Neuron (in vitro differentiated cells): ENCODE results near the gene ARID1A.
"Not testable (repeated sequence)": the region's sequence is repeated elsewhere in the genome, so short reads cannot be mapped to it uniquely, and the experiment has no call there.

Experiments used
- H2AFZ ChIP-seq: one replicate; pipeline ENCODE4 v1.6.1; 2013; ENCODE audit warnings: low read depth, mild to moderate bottlenecking, inconsistent platforms, low read length, moderate library complexity
- H3K27me3 ChIP-seq: one replicate; pipeline ENCODE4 v1.6.1; 2013; ENCODE audit warnings: low read length; ENCODE audit not compliant: insufficient read depth
- H3K36me3 ChIP-seq: one replicate; pipeline ENCODE4 v1.6.1; 2013; ENCODE audit warnings: low read length; ENCODE audit not compliant: insufficient read depth
- H3K4me1 ChIP-seq: one replicate; pipeline ENCODE4 v1.6.1; 2013; ENCODE audit warnings: low read length; ENCODE audit not compliant: insufficient read depth
- H3K4me3 ChIP-seq: 2 replicates; pipeline ENCODE4 v1.5.1; 2013; ENCODE audit warnings: mild to moderate bottlenecking, low read length, moderate library complexity
- H3K9me3 ChIP-seq: one replicate; pipeline ENCODE4 v1.6.1; 2013; ENCODE audit warnings: low read length

Gene ARID1A

GRCh38 chr1:26794391-26794790, 98.6 kb downstream of the ARID1A start:
- Histone ChIP-seq H3K27me3 (no peaks in the 10 kb centered on the region), H3K9me3 (no peaks in the 10 kb centered on the region), H3K36me3 (peaks cover 10% of the 10 kb centered on the region), H3K4me3 (no peak overlapping the region), H3K4me1 (no peaks in the 10 kb centered on the region), H2AFZ (no peak overlapping the region)

- no peaks in the 10 kb centered on the region for H3K4me1 ChIP-seq
- no peaks in the 10 kb centered on the region for H3K9me3 ChIP-seq
- H2AFZ ChIP-seq = no peak overlapping the region
- H3K36me3 ChIP-seq = peaks cover 10% of the 10 kb centered on the region
- H3K4me3 ChIP-seq = no peak overlapping the region
- no peaks in the 10 kb centered on the region for H3K27me3 ChIP-seq
These were observed 101.8 kb downstream of the ARID1A start for GRCh38 chr1:26797627-26798026.

DNA sequence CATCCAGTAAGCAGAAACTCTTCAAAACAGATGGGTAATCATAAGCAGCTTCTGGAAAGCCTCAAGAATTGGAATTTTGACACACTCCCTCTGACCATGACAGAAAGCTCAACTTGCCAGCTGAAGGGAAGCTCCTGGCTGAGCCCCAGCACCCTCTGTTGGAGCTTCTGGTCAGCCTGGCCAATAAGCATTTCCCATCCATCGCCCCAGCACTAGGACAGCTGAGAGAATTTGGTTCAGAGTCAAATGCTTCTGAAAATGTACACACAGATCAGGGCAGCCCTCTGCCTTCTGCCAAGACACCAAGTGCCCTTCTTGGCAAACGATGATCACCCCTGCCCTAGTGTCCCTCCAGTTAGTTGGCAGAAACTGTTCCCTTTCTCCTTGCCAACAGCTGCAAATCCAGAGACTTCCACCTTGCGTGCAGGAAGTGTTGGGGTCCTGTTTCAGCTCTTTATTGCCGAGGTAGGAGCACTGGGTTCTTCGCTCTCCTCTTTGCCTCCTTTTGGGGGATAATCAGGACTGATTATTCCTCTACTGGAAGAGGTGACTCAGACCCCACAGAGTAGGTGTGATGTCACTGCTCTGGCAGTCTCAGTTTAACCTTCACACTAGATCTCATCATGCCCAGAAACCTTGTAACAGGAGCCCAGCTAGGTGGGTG, 103.8 kb downstream of the ARID1A start:
- no peaks in the 10 kb centered on the region for H3K9me3 ChIP-seq
- no peak overlapping the region for H3K4me3 ChIP-seq
- H3K27me3 ChIP-seq = no peaks in the 10 kb centered on the region
- no peaks in the 10 kb centered on the region for H3K4me1 ChIP-seq
- peaks cover 4% of the 10 kb centered on the region for H3K36me3 ChIP-seq
- H2AFZ ChIP-seq = no peak overlapping the region

DNA sequence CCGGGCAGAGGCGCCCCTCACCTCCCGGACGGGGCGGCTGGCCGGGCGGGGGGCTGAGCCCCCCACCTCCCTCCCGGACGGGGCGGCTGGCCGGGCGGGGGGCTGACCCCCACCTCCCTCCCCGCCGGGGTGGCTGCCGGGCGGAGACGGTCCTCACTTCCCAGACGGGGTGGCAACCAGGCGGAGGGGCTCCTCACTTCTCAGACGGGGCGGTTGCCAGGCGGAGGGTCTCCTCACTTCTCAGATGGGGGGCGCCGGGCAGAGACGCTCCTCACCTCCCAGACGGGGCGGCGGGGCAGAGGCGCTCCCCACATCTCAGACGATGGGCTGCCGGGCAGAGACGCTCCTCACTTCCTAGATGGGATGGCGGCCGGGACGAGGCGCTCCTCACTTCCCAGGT, 108.1 kb downstream of the ARID1A start:
- not testable (repeated sequence) for H3K9me3 ChIP-seq, H3K4me1 ChIP-seq, H2AFZ ChIP-seq, H3K27me3 ChIP-seq, H3K36me3 ChIP-seq, H3K4me3 ChIP-seq

DNA sequence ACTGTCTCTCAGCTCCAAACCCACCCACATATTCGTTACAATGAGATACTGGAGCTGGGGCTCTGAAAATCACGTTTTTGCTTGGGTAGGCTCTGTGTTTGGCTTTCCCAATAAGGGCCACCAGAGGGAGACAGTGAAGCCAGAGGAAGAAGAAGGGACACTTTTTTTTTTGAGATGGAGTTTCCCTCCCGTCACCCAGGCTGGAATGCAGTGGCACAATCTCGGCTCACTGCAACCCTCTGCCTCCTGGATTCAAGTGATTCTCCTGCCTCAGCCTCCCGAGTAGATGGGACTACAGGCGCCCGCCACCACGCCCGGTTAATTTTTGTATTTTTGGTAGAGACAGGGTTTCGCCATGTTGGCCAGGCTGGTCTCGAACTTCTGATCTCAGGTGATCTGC, 114.3 kb downstream of the ARID1A start:
- not testable (repeated sequence) for H3K9me3 ChIP-seq, H3K4me1 ChIP-seq, H3K36me3 ChIP-seq

DNA sequence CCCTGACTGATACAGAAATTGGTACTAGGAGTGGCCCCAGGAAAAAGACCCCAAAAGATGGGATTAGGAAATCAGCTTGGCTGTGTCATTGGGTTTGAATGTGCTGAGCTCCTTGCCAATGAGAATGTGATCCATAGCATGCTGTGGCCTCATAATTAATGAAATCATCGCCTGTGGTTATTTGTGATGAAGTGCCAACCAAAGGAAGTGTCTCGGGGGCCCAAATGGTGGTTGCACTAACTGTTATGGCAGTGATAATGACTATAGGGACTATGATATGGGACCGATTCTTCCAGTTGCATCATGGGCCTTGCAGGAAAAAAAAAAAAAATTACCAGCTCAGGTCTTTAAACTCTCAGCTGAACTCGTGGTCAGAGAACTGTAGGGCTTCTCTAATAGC, 115.2 kb downstream of the ARID1A start:
- H3K9me3 ChIP-seq = peaks cover under 1% of the 10 kb centered on the region
- H3K4me3 ChIP-seq = no peak overlapping the region
- H2AFZ ChIP-seq = no peak overlapping the region
- no peaks in the 10 kb centered on the region for H3K4me1 ChIP-seq
- no peaks in the 10 kb centered on the region for H3K27me3 ChIP-seq
- no peaks in the 10 kb centered on the region for H3K36me3 ChIP-seq

More for the DNA sequence above, 114.3 kb downstream of the ARID1A start:
- not testable (repeated sequence) for H3K4me3 ChIP-seq, H3K27me3 ChIP-seq, H2AFZ ChIP-seq

GRCh38 chr1:26811708-26812107, 115.9 kb downstream of the ARID1A start:
- Histone ChIP-seq H2AFZ (no peak overlapping the region), H3K4me3 (no peak overlapping the region), H3K4me1 (no peaks in the 10 kb centered on the region), H3K27me3 (no peaks in the 10 kb centered on the region), H3K36me3 (no peaks in the 10 kb centered on the region), H3K9me3 (peaks cover 2% of the 10 kb centered on the region)

DNA sequence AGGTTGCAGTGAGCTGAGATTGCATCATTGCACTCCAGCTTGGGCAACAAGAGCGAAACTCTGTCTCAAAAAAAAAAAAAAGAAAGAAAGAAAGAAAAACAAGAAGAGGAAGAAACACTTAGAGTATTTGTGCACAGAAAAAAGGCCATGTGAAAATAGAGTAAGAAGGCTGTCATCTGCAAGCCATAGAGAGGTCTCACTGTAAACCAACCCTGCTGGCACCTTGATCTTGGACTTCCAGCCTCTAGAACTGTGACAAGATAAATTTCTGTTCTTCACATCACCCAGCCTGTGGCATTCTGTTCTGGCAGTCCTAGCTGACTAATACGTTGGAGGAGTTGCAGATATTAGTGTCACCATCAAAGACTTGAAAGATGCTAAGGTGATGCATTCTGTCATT, 118.6 kb downstream of the ARID1A start:
- no peaks in the 10 kb centered on the region for H3K27me3 ChIP-seq
- peaks cover 2% of the 10 kb centered on the region for H3K9me3 ChIP-seq
- no peak overlapping the region for H2AFZ ChIP-seq
- no peak overlapping the region for H3K4me3 ChIP-seq
- no peaks in the 10 kb centered on the region for H3K4me1 ChIP-seq
- H3K36me3 ChIP-seq = no peaks in the 10 kb centered on the region

DNA sequence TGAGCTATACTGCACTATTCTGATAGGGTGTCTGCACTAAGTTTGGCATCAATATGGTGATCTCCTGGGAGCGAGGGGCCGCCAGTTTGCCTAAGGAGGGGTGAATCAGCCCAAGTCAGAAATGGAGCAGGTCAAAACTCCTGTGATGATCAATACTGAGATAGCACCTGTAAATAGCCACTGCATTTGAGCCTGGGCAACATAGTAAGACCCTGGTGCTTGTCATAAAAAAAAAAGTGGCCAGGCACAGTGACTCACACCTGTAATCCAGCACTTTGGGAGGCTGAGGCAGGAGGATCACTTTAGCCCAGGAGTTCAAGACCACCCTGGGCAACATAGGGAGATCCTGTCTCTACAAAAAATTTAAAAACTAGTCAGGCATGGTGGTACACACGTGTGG, 119.1 kb downstream of the ARID1A start:
- H3K9me3 ChIP-seq = peaks cover 2% of the 10 kb centered on the region
- H3K4me1 ChIP-seq = no peaks in the 10 kb centered on the region
- H3K36me3 ChIP-seq = no peaks in the 10 kb centered on the region
- H2AFZ ChIP-seq = no peak overlapping the region
- H3K4me3 ChIP-seq = no peak overlapping the region
- no peaks in the 10 kb centered on the region for H3K27me3 ChIP-seq

DNA sequence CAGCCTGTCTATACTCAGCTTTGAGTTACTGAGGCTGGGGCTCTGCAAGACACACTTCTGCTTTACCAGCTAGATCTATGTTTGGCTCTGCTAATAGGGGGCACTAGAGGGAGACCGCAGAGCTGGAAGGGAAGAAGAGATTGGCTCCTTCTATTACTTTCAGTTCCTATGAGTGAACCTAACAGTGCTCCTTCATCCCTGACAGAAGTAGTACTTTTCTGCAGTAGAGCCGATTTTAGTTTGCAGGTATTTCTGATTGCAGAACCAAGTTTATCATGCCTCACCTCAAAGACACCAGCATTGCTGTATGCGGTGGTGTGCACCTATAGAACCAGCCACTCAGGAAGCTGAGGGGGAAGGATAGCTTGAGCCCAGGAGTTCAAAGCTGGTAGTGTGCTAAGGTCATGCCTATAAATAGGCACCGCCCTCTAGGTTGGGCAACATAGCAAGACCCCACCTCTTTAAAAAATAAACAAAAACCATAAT, 125.0 kb downstream of the ARID1A start:
- Histone ChIP-seq H3K36me3 (no peaks in the 10 kb centered on the region), H2AFZ (no peak overlapping the region), H3K4me1 (no peaks in the 10 kb centered on the region), H3K9me3 (peaks cover 4% of the 10 kb centered on the region), H3K27me3 (no peaks in the 10 kb centered on the region), H3K4me3 (no peak overlapping the region)

- H3K4me1 ChIP-seq = peaks cover 10% of the 10 kb centered on the region
- H3K9me3 ChIP-seq = peaks cover 2% of the 10 kb centered on the region
- H3K4me3 ChIP-seq = no peak overlapping the region
- no peak overlapping the region for H2AFZ ChIP-seq
- no peaks in the 10 kb centered on the region for H3K27me3 ChIP-seq
- no peaks in the 10 kb centered on the region for H3K36me3 ChIP-seq
These were observed 127.1 kb downstream of the ARID1A start for GRCh38 chr1:26822737-26823395.

DNA sequence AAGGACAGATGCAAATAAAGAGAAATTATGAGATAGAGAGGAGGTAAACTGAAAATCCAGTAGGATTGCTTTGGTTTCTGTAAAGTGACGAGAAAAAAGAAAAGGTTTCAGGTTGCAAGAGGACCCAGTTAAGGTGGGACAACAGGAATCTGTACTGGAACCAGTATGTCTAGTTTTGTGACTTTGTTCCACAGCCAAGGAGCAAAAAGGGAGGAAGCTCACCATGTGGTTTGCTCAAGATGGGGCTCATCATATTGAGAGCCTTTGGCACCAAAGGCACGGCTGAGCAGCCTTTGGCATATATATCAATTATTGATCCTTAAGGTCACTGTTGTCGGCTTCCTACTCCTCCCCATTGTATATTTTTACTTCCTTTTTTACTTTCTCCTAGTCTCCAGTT, 128.9 kb downstream of the ARID1A start:
- no peak overlapping the region for H3K4me3 ChIP-seq
- H3K9me3 ChIP-seq = peaks cover 2% of the 10 kb centered on the region
- H3K4me1 ChIP-seq = peaks cover 17% of the 10 kb centered on the region
- peaks cover 10% of the 10 kb centered on the region for H3K36me3 ChIP-seq
- no peak overlapping the region for H2AFZ ChIP-seq
- no peaks in the 10 kb centered on the region for H3K27me3 ChIP-seq

DNA sequence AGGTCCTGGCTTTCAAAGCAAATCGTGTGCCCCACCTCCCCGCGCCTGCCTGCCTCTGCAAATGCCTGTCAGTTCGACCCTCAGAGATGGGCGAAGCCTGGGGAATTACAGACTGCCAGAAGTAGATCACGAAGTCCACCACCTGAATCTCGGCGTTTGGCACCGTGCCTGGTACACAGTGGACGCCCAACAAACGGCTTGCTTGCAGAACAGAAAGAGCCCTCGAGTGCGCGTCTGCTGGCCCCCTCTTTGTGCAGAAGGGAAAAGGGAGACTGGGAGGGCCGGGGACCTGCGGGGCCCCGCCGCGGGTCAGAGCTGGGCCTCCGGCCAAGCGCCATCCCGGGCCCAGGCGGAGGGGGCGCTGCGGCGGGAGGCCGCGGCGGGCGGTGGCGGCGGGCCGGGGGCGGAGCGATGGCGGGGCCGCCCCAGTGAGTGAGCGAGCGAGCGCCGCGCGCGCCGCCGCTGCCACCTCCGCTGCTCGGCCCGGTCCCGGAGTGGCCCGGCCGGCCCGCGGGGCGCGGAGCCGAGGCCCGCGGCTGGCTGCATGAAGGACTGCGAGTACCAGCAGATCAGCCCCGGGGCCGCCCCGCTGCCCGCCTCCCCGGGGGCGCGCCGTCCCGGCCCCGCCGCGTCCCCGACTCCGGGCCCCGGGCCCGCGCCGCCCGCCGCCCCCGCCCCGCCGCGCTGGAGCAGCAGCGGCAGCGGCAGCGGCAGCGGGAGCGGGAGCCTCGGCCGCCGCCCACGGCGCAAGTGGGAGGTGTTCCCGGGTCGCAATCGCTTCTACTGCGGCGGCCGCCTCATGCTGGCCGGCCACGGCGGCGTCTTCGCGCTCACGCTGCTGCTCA, 130.7 kb downstream of the ARID1A start, which contains the start of gene ZDHHC18:
TSS of gene ZDHHC18 (plus strand) at position 428 of the 845 bp plus-strand sequence. CDS start at position 545, 117 bp downstream.
- no peaks in the 10 kb centered on the region for H3K9me3 ChIP-seq
- H3K27me3 ChIP-seq = no peaks in the 10 kb centered on the region
- H3K36me3 ChIP-seq = peaks cover 14% of the 10 kb centered on the region
- H2AFZ ChIP-seq = peak within 1 kb of the TSS; percentile 96
- peak within 1 kb of the TSS; percentile 78 for H3K4me3 ChIP-seq
- H3K4me1 ChIP-seq = peaks cover 17% of the 10 kb centered on the region
